ENCODE measurements around the gene PPP1R15B.

The PPP1R15B gene

GRCh38 chr1:204361781-204362180 lies 49.8 kb downstream of the PPP1R15B start:
- DNase-seq = no peak

- DNase-seq = no peak
Observed at GRCh38 chr1:204361341-204361771, 50.3 kb downstream of the PPP1R15B start.

- no peak for DNase-seq
Observed at GRCh38 chr1:204360314-204360713, 51.3 kb downstream of the PPP1R15B start.

- peak; percentile 98 for DNase-seq
Observed at GRCh38 chr1:204359474-204360255, 52.0 kb downstream of the PPP1R15B start, which contains the start of gene PLEKHA6. PLEKHA6 (minus strand) TSS chr1:204359929; CDS start chr1:204273727, 86,202 bp downstream.

- DNase-seq = no peak
Observed at GRCh38 chr1:204359131-204359473, 52.5 kb downstream of the PPP1R15B start.

- peak; percentile 57 for DNase-seq
Observed at GRCh38 chr1:204358605-204359004, 53.0 kb downstream of the PPP1R15B start.

- peak; percentile 82 for DNase-seq
Observed at GRCh38 chr1:204357551-204358490, 53.8 kb downstream of the PPP1R15B start.

GRCh38 chr1:204356997-204357396 lies 54.6 kb downstream of the PPP1R15B start:
- no peak for DNase-seq

- DNase-seq = no peak
Observed at GRCh38 chr1:204355913-204356312, 55.7 kb downstream of the PPP1R15B start.

GRCh38 chr1:204354579-204354978 lies 57.0 kb downstream of the PPP1R15B start:
- DNase-seq = no peak
